WTC11 (cell line): ENCODE results near the gene BAIAP2. TPM values are rescaled to one million over a fixed set of nuclear protein-coding genes. Genes with fewer than 3 reads are reported as not detected.

Experiments
- ATAC-seq: fragments of 200-7000 bp; cut with Tn5 transposase; 2 replicates; pipeline ENCODE4 v1.10.0; 2021; ENCODE audit warnings: mild to moderate bottlenecking, moderate library complexity
- CTCF ChIA-PET: fragments of 300-600 bp; sonication (Branson Sonifier 250); formaldehyde crosslinking; loops from one replicate; lab custom pipeline; 2021; ENCODE audit warnings: antibody characterized with exemption; lab: Charles Lee
- POLR2A ChIA-PET: fragments of 350-600 bp; sonication (Branson Sonifier 250); formaldehyde crosslinking; loops from one replicate; lab custom pipeline; 2021; ENCODE audit warnings: antibody characterized with exemption; lab: Charles Lee
- DNase-seq: peaks from one replicate; pipeline ENCODE4 v3.0.0; 2021; ENCODE audit warnings: low spot score
- H3K27ac Mint-ChIP-seq: 2 replicates; pipeline ENCODE4 v1.8.0; 2021; ENCODE audit warnings: mixed read lengths
- H3K27me3 Mint-ChIP-seq: 2 replicates; pipeline ENCODE4 v1.8.0; 2021; ENCODE audit warnings: low read depth, mild to moderate bottlenecking, moderate library complexity, mixed read lengths
- H3K36me3 Mint-ChIP-seq: 2 replicates; pipeline ENCODE4 v1.8.0; 2021; ENCODE audit warnings: mixed read lengths
- H3K4me1 Mint-ChIP-seq: 2 replicates; pipeline ENCODE4 v1.8.0; 2022; ENCODE audit warnings: mixed read lengths
- H3K4me3 Mint-ChIP-seq: 2 replicates; pipeline ENCODE4 v1.8.0; 2021; ENCODE audit warnings: mild to moderate bottlenecking, moderate library complexity, mixed read lengths
- H3K9me3 Mint-ChIP-seq: 2 replicates; pipeline ENCODE4 v1.8.0; 2021; ENCODE audit warnings: mixed read lengths
- CREM ChIP-seq: sonication (generic); formaldehyde crosslinking; IDR thresholded peaks from 2 replicates; pipeline ENCODE4 v1.8.1; 2022; ENCODE audit warnings: mild to moderate bottlenecking, missing genetic modification reagents, moderate library complexity
- JUN ChIP-seq: sonication (generic); formaldehyde crosslinking; IDR thresholded peaks from 2 replicates; pipeline ENCODE4 v1.8.0; 2023; ENCODE audit warnings: mild to moderate bottlenecking, missing genetic modification reagents
- KAT7 ChIP-seq: sonication (generic); formaldehyde crosslinking; IDR thresholded peaks from 2 replicates; pipeline ENCODE4 v1.8.1; 2023; ENCODE audit warnings: missing genetic modification reagents, mild to moderate bottlenecking, borderline replicate concordance
- MXD4 ChIP-seq: fragments of 250-450 bp; sonication (Bioruptor Pico); IDR thresholded peaks from 2 replicates; pipeline ENCODE4 v1.8.0; 2021; ENCODE audit warnings: mild to moderate bottlenecking, moderate library complexity, borderline replicate concordance
- NFATC4 ChIP-seq: fragments of 250-450 bp; sonication (Bioruptor Pico); IDR thresholded peaks from 2 replicates; pipeline ENCODE4 v1.9.0; 2021; ENCODE audit warnings: mild to moderate bottlenecking
- NR2C2 ChIP-seq: sonication (generic); formaldehyde crosslinking; IDR thresholded peaks from 2 replicates; pipeline ENCODE4 v1.8.0; 2022; ENCODE audit warnings: mild to moderate bottlenecking, missing genetic modification reagents
- PRRX2 ChIP-seq: fragments of 250-450 bp; sonication (Bioruptor Pico); IDR thresholded peaks from 2 replicates; pipeline ENCODE4 v1.8.0; 2021; ENCODE audit warnings: mild to moderate bottlenecking
- TEAD4 ChIP-seq: sonication (generic); formaldehyde crosslinking; IDR thresholded peaks from 2 replicates; pipeline ENCODE4 v1.8.0; 2022; ENCODE audit warnings: mild to moderate bottlenecking, missing genetic modification reagents
- TP53 ChIP-seq: sonication (generic); formaldehyde crosslinking; IDR thresholded peaks from 2 replicates; pipeline ENCODE4 v1.8.1; 2023; ENCODE audit warnings: mild to moderate bottlenecking, missing genetic modification reagents
- total RNA-seq: library from RNA; stranded (reverse); gene quantifications from 3 replicates; pipeline ENCODE4 v1.2.3, GENCODE V29; 2021
- TF ChIP-seq, protein P1 (sequence below): sonication (generic); formaldehyde crosslinking; IDR thresholded peaks from 2 replicates; pipeline ENCODE4 v1.8.0; 2022; ENCODE audit warnings: mild to moderate bottlenecking, missing genetic modification reagents
- TF ChIP-seq, protein P2 (sequence below): fragments of 200-600 bp; IDR thresholded peaks from 2 replicates; pipeline ENCODE4 v1.8.0; 2022; ENCODE audit warnings: antibody characterized with exemption
- TF ChIP-seq, protein P3 (sequence below): sonication (generic); formaldehyde crosslinking; conservative IDR thresholded peaks from 2 replicates; pipeline ENCODE4 v1.8.1; 2023; ENCODE audit warnings: mild to moderate bottlenecking, low read depth, missing genetic modification reagents, moderate library complexity
- TF ChIP-seq, protein P4 (sequence below): fragments of 250-450 bp; sonication (Bioruptor Pico); conservative IDR thresholded peaks from 2 replicates; pipeline ENCODE4 v1.9.0; 2021; ENCODE audit warnings: mild to moderate bottlenecking
- TF ChIP-seq, protein P5 (sequence below): sonication (generic); formaldehyde crosslinking; IDR thresholded peaks from 2 replicates; pipeline ENCODE4 v1.8.0; 2022; ENCODE audit warnings: mild to moderate bottlenecking, missing genetic modification reagents
- TF ChIP-seq, protein P6 (sequence below): sonication (generic); formaldehyde crosslinking; IDR thresholded peaks from 2 replicates; pipeline ENCODE4 v1.8.0; 2022; ENCODE audit warnings: mild to moderate bottlenecking, missing genetic modification reagents

Gene BAIAP2
- total RNA-seq, 1 experiment from 2014 or later = 20.7 TPM

DNA sequence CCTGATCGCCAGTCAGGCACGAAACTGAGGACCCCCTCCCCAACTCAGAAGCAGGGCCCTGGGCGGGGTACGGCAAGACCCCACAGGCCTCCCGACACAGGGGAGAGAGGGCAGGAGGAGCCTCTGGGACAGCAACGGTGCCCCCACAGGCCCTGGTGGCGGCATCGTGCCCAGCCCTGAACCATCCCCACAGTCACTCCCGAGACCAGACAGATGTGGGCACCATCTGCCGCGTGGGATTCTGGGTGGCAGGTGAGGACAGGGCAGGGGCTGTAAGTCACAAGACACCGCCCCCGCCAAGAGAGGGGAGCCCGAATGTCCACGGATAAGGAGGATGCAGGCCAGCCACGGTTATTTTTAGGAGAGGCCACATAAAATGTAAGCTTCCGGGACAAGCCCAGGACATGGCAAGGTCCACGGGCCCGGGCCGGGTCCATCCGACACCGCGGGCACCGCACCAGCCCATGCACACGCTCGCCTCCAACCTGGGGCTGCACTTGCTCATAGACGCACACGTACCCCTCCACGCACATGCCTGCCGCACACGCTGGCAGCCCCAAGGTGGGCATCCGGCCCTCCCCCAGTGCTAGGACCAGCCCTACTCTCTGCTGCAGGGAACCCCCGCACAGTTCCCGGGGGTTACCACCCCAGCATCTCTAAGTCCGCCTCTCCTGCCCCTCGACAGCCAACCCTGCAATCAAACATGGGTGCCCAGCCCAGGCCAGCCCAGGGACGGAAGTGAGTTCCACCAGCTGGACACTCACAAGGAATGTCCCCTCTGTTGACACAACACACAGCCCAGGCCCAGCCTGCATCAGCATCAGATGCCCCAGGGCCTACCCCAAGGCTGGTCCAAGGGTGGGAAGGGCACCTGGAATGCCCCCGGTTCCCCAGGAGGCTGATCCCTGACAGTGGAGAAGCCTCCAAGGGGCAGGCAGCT is 122.2 kb downstream of the BAIAP2 start:
- DNase-seq (no peak), ATAC-seq (no peak)
- H3K4me3 Mint-ChIP-seq = no peak overlapping the region
- POLR2A ChIA-PET = no interaction called here
- no peak overlapping the region for H3K27ac Mint-ChIP-seq
- CTCF ChIA-PET = no interaction called here
- no peaks in the 10 kb centered on the region for H3K4me1 Mint-ChIP-seq
- TF ChIP-seq, protein P1, sequence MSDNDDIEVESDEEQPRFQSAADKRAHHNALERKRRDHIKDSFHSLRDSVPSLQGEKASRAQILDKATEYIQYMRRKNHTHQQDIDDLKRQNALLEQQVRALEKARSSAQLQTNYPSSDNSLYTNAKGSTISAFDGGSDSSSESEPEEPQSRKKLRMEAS (CRISPR knock-in tag) = no peak
- TF ChIP-seq PRRX2 (CRISPR knock-in tag) (no peak), TP53 (CRISPR knock-in tag) (no peak), CREM (CRISPR knock-in tag) (no peak), NFATC4 (CRISPR knock-in tag) (no peak), NR2C2 (CRISPR knock-in tag) (no peak), MXD4 (no peak), TEAD4 (no peak), KAT7 (no peak)
- TF ChIP-seq, protein P2, sequence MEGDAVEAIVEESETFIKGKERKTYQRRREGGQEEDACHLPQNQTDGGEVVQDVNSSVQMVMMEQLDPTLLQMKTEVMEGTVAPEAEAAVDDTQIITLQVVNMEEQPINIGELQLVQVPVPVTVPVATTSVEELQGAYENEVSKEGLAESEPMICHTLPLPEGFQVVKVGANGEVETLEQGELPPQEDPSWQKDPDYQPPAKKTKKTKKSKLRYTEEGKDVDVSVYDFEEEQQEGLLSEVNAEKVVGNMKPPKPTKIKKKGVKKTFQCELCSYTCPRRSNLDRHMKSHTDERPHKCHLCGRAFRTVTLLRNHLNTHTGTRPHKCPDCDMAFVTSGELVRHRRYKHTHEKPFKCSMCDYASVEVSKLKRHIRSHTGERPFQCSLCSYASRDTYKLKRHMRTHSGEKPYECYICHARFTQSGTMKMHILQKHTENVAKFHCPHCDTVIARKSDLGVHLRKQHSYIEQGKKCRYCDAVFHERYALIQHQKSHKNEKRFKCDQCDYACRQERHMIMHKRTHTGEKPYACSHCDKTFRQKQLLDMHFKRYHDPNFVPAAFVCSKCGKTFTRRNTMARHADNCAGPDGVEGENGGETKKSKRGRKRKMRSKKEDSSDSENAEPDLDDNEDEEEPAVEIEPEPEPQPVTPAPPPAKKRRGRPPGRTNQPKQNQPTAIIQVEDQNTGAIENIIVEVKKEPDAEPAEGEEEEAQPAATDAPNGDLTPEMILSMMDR = no peak
- H3K27me3 Mint-ChIP-seq = no peaks in the 10 kb centered on the region; the same call in 1 of the 2 replicates
- H3K36me3 Mint-ChIP-seq = no peaks in the 10 kb centered on the region
- no peaks in the 10 kb centered on the region for H3K9me3 Mint-ChIP-seq

DNA sequence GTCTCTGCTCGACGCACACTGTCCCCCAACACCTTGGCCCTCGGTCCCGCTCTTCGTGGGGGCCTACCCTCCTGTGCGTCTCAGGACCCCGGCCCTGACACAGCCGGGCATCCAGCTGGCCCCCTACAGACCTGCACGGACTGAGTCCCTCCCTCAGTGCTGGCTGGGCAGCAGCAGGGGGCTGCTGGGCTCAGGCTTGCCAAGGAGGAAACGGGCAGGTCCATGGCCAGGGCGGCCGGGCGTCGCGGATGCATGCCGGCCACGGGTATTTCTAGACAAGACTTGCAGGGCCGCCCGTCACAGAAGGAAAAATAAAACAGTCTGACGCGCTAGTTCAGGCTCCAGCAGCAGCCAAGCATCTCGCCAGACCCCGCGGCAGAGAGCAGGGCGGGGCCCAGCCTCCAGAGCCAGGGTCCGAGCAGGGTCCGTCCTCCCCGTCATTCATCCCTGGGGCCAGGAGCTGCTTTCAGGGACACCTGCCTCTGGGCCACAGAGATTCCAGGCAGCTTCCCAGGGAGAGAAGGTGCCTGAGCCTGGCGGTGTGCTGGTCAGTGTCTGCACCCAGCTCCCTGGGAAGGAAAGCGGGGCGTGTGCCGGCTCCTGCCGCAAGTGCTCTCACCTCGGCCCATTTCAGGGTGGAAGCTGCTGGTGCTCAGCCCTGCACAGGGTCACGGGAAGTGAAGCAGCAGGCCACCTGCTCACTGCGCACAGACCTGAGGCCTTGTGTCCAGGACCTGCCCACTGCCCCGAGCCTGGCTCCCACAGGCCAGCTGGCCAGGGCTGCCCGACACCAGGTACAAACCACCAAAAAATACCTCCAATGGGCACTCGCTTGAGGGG is 123.1 kb downstream of the BAIAP2 start:
- CTCF ChIA-PET = no interaction called here
- no peak overlapping the region for H3K27ac Mint-ChIP-seq
- no peaks in the 10 kb centered on the region for H3K9me3 Mint-ChIP-seq
- H3K27me3 Mint-ChIP-seq = no peaks in the 10 kb centered on the region; the same call in 1 of the 2 replicates
- DNase-seq (no peak), ATAC-seq (no peak)
- no peak overlapping the region for H3K4me3 Mint-ChIP-seq
- no peaks in the 10 kb centered on the region for H3K4me1 Mint-ChIP-seq
- no peaks in the 10 kb centered on the region for H3K36me3 Mint-ChIP-seq
- no peak for TF ChIP-seq JUN
- TF ChIP-seq, all 79 proteins: peak for 0
- POLR2A ChIA-PET = no interaction called here

DNA sequence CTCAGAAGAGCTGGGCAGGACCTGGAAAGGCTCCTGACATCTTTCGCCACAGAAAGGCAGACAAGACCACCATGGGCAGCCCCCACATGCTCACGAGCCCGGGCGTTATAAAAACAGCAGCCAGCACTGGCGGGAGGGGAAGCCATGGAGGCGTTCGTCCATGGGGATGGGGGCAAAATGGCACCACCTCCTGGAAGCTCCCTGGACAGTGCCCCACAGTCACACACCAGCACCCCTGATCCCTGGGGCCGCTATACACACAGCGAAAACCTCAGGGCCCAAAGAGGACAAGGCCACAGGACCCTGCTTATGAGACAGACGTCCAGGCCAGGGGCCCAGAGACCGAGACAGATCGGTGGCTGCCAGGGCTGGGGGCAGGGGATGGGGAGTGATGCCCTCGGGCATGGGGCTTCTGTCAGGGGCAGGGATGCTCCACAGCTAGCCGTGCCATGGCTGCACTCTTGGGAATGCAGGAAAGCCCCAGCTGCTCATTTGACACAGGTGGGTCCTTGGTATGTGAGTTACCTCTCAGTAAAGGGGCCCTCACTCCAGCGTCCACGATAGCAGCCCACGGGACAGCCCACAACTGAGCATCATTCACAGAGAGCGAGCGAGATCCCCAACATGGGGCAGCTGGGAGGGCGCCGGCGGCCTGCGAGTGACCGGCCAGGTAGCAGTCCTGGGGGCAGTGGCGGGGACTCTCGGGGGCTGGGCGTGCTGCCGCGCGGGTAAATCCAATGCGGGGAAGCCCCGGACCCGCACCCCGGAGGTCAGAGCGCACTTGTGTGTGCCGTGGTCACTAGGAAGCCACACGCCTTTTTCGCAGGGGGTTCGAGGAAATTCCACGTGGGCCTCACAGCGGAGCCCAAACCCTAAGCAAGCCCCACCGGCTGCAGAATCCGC is 124.0 kb downstream of the BAIAP2 start:
- H3K27me3 Mint-ChIP-seq = no peaks in the 10 kb centered on the region; the same call in 1 of the 2 replicates
- DNase-seq (no peak), ATAC-seq (no peak)
- CTCF ChIA-PET = interaction anchor here (1.6 kb wide), 1 partner anchor 57 kb away, joined by 3 read pairs; no protein-coding TSS in a partner anchor
- no peaks in the 10 kb centered on the region for H3K4me1 Mint-ChIP-seq
- no peak overlapping the region for H3K4me3 Mint-ChIP-seq
- H3K36me3 Mint-ChIP-seq = no peaks in the 10 kb centered on the region
- no peak overlapping the region for H3K27ac Mint-ChIP-seq
- POLR2A ChIA-PET = no interaction called here
- H3K9me3 Mint-ChIP-seq = no peaks in the 10 kb centered on the region
- TF ChIP-seq, protein P3, sequence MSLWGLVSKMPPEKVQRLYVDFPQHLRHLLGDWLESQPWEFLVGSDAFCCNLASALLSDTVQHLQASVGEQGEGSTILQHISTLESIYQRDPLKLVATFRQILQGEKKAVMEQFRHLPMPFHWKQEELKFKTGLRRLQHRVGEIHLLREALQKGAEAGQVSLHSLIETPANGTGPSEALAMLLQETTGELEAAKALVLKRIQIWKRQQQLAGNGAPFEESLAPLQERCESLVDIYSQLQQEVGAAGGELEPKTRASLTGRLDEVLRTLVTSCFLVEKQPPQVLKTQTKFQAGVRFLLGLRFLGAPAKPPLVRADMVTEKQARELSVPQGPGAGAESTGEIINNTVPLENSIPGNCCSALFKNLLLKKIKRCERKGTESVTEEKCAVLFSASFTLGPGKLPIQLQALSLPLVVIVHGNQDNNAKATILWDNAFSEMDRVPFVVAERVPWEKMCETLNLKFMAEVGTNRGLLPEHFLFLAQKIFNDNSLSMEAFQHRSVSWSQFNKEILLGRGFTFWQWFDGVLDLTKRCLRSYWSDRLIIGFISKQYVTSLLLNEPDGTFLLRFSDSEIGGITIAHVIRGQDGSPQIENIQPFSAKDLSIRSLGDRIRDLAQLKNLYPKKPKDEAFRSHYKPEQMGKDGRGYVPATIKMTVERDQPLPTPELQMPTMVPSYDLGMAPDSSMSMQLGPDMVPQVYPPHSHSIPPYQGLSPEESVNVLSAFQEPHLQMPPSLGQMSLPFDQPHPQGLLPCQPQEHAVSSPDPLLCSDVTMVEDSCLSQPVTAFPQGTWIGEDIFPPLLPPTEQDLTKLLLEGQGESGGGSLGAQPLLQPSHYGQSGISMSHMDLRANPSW (CRISPR knock-in tag) = no peak
- TF ChIP-seq, protein P4, sequence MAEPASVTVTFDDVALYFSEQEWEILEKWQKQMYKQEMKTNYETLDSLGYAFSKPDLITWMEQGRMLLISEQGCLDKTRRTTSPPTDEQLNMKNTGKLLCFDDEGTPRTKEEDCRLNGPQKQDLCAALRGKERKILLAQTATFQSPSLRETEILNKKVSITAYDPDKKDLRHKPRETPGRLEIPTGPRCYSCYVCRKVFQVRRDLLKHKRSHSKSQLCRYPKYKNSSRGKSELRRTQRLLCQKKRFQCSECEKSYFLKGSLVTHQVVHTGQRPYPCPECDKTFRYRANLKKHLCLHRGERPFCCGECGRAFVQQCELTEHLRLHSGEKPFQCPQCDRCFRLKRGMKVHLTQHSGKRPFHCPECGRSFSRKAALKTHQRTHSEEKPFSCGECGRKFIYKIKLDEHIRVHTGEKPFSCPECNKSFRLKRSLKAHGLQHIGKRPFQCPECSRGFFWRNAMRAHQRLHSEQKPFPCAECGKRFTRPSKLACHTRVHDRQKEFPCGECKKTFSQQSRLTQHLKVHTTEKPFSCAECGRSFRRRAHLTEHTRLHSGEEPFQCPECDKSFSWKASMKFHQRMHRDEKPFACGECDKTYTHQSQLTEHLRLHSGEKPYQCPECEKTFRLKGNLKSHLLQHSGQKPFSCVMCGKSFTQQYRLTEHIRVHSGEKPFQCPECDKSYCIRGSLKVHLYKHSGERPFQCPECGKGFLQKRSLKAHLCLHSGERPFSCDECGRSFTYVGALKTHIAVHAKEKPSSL (CRISPR knock-in tag) = no peak
- TF ChIP-seq, protein P5, sequence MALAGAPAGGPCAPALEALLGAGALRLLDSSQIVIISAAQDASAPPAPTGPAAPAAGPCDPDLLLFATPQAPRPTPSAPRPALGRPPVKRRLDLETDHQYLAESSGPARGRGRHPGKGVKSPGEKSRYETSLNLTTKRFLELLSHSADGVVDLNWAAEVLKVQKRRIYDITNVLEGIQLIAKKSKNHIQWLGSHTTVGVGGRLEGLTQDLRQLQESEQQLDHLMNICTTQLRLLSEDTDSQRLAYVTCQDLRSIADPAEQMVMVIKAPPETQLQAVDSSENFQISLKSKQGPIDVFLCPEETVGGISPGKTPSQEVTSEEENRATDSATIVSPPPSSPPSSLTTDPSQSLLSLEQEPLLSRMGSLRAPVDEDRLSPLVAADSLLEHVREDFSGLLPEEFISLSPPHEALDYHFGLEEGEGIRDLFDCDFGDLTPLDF (CRISPR knock-in tag) = no peak
- TF ChIP-seq, protein P6, sequence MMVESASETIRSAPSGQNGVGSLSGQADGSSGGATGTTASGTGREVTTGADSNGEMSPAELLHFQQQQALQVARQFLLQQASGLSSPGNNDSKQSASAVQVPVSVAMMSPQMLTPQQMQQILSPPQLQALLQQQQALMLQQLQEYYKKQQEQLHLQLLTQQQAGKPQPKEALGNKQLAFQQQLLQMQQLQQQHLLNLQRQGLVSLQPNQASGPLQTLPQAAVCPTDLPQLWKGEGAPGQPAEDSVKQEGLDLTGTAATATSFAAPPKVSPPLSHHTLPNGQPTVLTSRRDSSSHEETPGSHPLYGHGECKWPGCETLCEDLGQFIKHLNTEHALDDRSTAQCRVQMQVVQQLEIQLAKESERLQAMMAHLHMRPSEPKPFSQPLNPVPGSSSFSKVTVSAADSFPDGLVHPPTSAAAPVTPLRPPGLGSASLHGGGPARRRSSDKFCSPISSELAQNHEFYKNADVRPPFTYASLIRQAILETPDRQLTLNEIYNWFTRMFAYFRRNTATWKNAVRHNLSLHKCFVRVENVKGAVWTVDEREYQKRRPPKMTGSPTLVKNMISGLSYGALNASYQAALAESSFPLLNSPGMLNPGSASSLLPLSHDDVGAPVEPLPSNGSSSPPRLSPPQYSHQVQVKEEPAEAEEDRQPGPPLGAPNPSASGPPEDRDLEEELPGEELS (CRISPR knock-in tag) = no peak
- TF ChIP-seq, protein P1 (CRISPR knock-in tag) = no peak
